Measurements from ENCODE around the gene VANGL1. TPM values are rescaled to one million over a fixed set of nuclear protein-coding genes. Genes with fewer than 3 reads are reported as not detected.

Gene VANGL1
- total RNA-seq, 4 donors from 2014 or later: 0.66 to 1.2 (median 1.1) TPM

- intact Hi-C loops (cut with DNase I; ENCODE audit: low total_unique reads): no loop called here
- H3K27ac ChIP-seq: no peak overlapping the region
- peaks cover 0 to 10% of the 10 kb centered on the region in 2 donors for H3K36me3 ChIP-seq
- H3K4me3 ChIP-seq: no peak overlapping the region
- H3K4me1 ChIP-seq: peaks cover 11 to 25% of the 10 kb centered on the region in 2 donors
- ATAC-seq (no peak), DNase-seq (no peak)
- TF ChIP-seq POLR2A (IDR thresholded peaks at IDR 0.05): no peak
- TF ChIP-seq, protein P1, sequence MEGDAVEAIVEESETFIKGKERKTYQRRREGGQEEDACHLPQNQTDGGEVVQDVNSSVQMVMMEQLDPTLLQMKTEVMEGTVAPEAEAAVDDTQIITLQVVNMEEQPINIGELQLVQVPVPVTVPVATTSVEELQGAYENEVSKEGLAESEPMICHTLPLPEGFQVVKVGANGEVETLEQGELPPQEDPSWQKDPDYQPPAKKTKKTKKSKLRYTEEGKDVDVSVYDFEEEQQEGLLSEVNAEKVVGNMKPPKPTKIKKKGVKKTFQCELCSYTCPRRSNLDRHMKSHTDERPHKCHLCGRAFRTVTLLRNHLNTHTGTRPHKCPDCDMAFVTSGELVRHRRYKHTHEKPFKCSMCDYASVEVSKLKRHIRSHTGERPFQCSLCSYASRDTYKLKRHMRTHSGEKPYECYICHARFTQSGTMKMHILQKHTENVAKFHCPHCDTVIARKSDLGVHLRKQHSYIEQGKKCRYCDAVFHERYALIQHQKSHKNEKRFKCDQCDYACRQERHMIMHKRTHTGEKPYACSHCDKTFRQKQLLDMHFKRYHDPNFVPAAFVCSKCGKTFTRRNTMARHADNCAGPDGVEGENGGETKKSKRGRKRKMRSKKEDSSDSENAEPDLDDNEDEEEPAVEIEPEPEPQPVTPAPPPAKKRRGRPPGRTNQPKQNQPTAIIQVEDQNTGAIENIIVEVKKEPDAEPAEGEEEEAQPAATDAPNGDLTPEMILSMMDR (IDR thresholded peaks at IDR 0.05 in 4 of 5, conservative IDR thresholded peaks at IDR 0.05 in 1 of 5): no peak
- no peaks in the 10 kb centered on the region for H3K9me3 ChIP-seq
- H3K27me3 ChIP-seq: no peaks in the 10 kb centered on the region
- in situ Hi-C loops (cut with MboI; ENCODE audit: low sequenced_read_pairs in 4 of 4): no loop called here
Measured at GRCh38 chr1:115666206-115666605, 24.4 kb downstream of the VANGL1 start.

DNA sequence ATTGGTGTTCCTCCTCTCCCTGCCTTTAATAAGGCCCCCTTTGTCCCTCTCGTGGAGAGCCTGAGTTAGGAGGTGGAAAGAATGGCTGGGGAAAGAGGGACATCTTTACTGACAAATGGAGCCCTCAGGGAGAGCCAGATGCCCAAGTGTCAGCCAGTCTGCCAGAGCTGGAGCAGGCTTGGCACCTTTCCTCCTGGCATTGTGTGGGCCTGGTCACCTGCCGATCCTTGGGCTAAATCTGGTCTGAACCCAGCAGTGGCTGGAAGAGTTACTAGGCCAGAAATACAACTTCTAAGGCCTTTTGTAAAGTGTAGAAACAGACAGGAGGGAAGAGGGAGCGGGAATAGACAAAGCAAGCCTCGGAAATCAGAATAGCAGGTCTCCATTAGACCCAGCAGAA lies 24.9 kb downstream of the VANGL1 start:
- DNase-seq (peak; percentile 59 to 78), ATAC-seq (peak; percentile 90 to 91)
- in situ Hi-C loops (cut with MboI; ENCODE audit: low sequenced_read_pairs in 4 of 4) (no loop called here), intact Hi-C loops (cut with DNase I; ENCODE audit: low total_unique reads) (no loop called here)
- Histone ChIP-seq H3K27ac (peak overlapping the region; percentile 42 to 63 (median 52)), H3K9me3 (no peaks in the 10 kb centered on the region), H3K4me1 (peaks cover 11 to 25% of the 10 kb centered on the region in 2 donors), H3K27me3 (no peaks in the 10 kb centered on the region), H3K36me3 (peaks cover 0 to 10% of the 10 kb centered on the region in 2 donors), H3K4me3 (no peak overlapping the region)
- TF ChIP-seq POLR2A (IDR thresholded peaks at IDR 0.05): no peak
- TF ChIP-seq, protein P1 (IDR thresholded peaks at IDR 0.05 in 4 of 5, conservative IDR thresholded peaks at IDR 0.05 in 1 of 5): no peak

- H3K27ac ChIP-seq: no peak overlapping the region
Measured at GRCh38 chr1:115668579-115668978, 26.8 kb downstream of the VANGL1 start.

GRCh38 chr1:115669002-115669673 lies 27.4 kb downstream of the VANGL1 start:
- H3K4me1 ChIP-seq: peaks cover 11 to 25% of the 10 kb centered on the region in 2 donors
- in situ Hi-C loops (cut with MboI; ENCODE audit: low sequenced_read_pairs in 4 of 4): no loop called here
- no peak for DNase-seq
- TF ChIP-seq, protein P1 (IDR thresholded peaks at IDR 0.05 in 4 of 5, conservative IDR thresholded peaks at IDR 0.05 in 1 of 5): no peak
- no peak for TF ChIP-seq POLR2A (IDR thresholded peaks at IDR 0.05)
- H3K36me3 ChIP-seq: peaks cover 0 to 3% of the 10 kb centered on the region in 2 donors
- no peak for ATAC-seq
- H3K9me3 ChIP-seq: no peaks in the 10 kb centered on the region
- H3K4me3 ChIP-seq: no peak overlapping the region
- no peak overlapping the region for H3K27ac ChIP-seq
- no peaks in the 10 kb centered on the region for H3K27me3 ChIP-seq
- intact Hi-C loops (cut with DNase I; ENCODE audit: low total_unique reads): no loop called here

More at GRCh38 chr1:115668579-115668978, 26.8 kb downstream of the VANGL1 start:
- intact Hi-C loops (cut with DNase I; ENCODE audit: low total_unique reads) (no loop called here), in situ Hi-C loops (cut with MboI; ENCODE audit: low sequenced_read_pairs in 4 of 4) (no loop called here)
- H3K4me1 ChIP-seq: peaks cover 11 to 25% of the 10 kb centered on the region in 2 donors
- no peak for DNase-seq
- peaks cover 0 to 8% of the 10 kb centered on the region in 2 donors for H3K36me3 ChIP-seq
- no peaks in the 10 kb centered on the region for H3K27me3 ChIP-seq
- no peak for TF ChIP-seq POLR2A (IDR thresholded peaks at IDR 0.05)
- TF ChIP-seq, protein P1 (IDR thresholded peaks at IDR 0.05 in 4 of 5, conservative IDR thresholded peaks at IDR 0.05 in 1 of 5): no peak
- ATAC-seq: no peak
- no peaks in the 10 kb centered on the region for H3K9me3 ChIP-seq
- no peak overlapping the region for H3K4me3 ChIP-seq
